Epidermal melanocyte (primary cell): ENCODE data around the gene SNAPC4.
"Not testable (repeated sequence)": the region's sequence is repeated elsewhere in the genome, so short reads cannot be mapped to it uniquely, and the experiment has no call there.

Source experiments
- DNase-seq: peaks from one replicate; pipeline ENCODE4 v3.0.0; 2011; ENCODE audit warnings: low spot score; ENCODE audit not compliant: insufficient read length

Gene SNAPC4

DNA sequence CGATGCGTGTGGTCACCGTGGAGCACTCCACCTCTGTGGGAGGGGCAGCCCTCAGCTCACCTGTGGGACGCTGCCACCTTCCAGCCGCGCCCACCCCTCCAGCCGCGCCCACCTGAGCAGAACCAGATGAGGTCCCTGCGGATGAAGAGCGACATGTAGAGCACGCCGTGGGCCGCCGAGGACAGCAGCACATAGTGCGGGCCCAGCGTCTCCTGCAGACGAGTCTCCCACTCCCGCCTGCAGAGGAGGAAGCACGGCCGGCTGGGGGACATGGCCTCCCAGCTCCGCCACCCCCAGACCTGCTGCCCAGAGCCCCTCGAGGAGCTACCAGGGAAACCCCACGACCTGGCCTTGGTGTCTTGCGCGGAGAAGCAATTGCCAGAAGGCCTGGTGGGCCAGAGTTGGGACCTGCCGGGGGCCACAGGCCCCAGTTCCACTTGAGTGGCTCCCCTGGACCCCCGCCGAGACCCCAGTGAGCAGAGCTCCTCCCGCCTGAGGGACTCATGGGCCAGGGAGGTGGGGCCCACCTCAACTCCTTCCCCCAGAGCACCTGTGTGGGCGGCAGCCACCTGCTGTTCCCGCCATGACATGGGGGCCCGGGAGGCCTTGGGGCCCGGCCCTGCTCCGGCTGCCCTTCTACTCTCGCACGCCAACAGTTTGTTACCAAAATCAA is 33.2 kb upstream of the SNAPC4 start:
- DNase-seq: no peak

DNA sequence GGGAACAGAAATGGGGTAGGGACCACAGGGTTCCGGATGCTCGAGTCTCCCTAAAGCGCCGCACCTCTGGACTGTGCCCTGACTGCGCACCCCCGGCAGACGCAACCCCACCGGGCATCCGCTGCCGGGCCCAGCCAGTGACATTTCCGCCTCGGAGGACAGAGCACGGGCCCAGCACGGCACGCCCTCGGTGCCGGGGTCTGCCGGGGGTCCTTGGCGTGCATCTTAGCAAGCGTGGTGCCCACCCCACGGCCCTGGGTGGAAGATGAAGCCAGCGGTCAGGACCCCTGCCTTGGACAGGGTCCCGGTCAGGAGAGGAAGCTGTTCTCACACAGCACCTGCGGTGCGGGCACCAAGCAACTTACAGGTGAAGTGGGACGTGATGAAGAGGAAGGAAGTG is 32.6 kb upstream of the SNAPC4 start:
- no peak for DNase-seq

DNA sequence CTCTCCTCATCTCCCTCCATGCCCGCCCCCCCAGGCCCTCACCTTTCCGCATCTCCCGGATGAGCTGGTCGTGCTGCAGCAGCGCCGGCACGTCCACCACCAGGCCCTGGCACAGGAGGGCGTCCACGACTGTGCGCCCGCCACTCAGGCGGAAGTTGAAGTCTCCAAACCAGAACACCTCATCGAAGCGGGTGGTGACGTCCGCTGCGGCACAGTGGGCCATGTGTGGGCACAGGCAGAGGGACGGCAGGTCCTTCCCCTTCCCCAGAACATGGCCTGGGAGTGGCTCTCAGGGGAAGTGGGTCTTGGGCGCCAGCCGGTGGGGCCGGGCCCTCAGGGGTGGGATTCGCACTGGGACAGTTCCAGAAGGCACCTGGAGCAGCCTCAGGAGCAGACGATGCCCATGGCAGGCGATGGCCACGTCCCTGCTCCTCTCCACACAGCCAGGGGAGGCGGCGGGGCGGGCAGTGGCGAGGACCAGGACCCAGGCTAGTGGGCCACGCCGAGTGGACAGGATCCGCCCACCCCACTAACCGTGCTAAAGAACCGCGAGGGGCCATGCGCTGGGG is 31.9 kb upstream of the SNAPC4 start:
- DNase-seq: no peak

DNA sequence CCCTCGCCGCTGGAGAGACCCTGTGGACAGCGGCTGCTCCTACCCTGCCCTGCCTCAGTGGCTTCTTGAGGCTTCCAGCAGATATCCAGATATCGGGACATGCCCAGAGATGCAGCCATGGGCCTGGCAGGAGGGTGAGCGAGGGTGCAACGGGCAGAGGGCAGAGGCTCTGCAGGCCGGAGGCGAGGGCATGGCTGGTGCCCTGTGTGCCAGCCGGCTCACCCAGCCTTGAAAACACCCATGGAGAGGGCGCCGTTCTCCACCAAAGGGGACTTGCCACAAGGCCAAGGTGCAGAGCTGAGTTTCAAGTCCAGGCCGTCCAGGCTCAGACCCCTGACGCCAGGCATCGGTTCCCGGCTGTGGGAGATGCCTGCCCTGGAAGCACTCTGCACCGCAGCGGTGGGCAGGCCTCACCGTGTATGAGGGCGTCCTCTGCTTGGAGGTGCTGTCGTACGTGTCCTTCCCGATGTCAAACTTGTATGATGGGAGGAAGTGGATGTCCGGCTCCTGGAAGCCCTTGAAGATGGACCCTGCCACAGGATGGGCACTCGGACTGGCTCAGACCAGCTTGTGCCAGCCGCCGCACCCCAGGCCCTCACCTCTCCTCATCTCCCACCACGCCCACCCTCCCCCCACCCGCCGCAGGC is 30.7 kb upstream of the SNAPC4 start:
- no peak for DNase-seq

DNA sequence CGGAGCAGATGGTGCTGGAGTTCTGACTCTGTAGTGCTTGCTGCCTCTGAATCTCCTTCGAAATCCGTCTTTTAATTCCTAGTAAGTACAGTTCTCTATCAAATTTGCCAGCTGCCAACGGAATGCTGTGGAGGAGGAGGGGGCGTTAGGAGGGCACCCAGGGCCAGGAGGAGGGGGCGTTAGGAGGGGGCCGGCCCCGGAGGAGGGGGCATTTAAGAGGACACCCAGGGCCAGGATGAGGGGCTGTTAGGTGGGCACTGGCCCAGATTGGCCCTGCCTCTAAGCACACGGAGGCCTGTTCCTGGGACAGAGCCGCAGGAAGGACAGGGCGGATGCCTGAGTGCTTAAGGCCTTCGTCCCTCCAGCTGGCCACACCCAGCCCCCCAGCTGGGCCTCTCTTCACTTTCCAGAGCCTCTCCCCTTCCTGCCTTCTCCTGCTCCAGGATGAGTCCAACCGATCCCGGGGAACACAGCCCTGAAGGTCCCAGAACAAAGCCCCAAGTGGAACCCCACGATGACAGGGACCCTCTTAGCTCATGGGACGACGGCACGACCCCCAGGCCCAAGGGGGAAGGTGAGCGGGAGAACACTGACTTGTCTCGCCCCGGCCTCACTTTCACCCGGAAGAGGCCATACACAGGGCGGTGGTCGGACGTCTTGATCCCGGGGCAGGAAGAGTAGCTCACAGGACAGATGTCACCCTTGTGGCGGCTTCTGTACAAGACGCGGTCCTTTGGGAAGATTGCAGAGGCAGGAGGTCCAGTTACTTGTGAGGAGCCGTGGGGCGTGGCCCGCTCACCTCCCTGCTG is 29.9 kb upstream of the SNAPC4 start:
- no peak for DNase-seq

DNA sequence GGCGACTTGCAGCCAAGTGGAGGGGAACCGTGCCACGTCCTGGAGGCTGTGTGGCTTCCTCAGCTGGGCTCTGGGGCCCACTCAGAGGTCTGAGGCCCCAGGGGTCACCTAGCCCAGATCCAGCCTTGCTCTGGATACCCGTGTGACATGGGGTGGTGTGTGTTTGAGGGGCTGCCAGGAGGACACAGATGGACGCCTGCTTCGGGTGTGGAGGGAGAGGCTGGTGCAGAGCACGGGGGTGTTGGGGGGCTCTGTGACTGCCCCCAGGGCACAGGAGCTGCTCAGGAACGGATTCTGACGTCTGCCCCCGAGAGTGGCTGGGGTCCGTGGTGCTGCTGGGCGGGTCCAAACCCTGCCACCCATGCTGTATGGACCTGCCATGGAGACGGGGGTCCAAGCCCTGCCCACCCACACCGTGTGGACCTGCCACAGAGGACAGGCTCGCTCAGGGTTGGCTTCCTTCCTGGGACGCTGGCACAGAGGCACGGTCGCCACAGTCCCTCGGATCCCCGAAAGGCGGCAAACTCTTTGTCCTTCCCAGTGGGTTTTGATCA is 29.2 kb upstream of the SNAPC4 start:
- no peak for DNase-seq

DNA sequence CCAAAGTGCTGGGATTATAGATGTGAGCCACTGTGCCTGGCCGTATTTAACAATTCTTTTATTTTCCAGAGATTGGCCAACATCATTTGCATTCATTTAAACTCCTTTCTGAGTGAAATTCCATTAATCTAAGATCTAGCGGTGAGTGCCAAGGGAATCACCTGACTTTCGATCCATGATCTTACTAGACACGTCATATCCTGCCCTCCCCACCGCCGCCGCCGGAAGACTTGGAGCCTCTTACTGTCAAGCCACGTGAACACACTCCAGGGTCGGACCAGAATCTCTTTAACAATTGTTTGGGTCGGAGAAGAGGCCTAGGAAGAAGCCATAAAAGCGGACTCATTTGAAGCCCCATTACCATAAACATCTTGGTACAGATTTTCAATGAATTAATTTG is 26.8 kb upstream of the SNAPC4 start:
- DNase-seq: no peak

DNA sequence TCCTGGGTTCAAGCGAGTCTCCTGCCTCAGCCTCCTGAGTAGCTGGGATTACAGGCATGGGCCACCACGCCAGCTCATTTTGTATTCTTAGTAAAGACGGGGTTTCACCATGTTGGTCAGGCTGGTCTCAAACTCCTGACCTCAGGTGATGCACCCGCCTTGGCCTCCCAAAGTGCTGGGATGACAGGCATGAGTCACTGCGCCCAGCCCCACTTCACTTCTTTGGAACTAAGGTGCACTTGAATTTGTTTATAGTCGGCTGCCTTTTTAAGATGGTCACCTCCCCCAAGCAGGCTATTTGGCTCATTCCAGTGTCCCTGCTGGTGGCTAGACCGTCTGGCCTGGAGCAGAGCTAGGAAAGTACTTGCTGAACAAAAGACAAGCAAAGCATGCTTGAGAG is 25.4 kb upstream of the SNAPC4 start:
- DNase-seq: not testable (repeated sequence)

DNA sequence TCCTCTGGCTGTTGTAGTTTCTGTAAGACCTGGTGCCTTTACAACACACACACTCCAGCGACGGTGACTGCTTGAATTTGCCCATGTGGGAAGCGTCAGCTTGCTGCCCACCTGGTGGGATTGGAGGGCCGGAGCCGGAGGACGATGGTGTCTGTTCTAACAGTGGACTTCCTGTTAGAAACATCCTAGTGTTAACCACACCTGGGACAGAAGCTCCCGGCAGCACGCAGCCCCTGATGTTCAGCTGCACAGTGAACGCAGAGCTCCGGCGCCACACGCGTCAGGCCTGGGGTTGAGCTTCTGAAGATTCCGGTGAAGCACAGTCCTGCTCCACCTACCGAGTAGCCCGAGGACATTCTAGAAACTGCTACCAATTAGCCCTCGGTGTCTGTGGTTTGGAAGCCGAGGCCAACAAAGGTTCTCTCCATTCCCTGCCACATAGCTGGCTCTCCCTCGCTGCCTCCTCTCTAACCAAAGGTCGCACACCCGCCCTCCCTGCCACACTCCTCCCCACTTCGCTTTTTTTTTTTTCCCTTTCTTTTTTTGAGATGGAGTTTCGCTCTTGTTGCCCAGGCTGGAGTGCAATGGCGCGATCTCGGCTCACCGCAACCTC is 24.9 kb upstream of the SNAPC4 start:
- no peak for DNase-seq

DNA sequence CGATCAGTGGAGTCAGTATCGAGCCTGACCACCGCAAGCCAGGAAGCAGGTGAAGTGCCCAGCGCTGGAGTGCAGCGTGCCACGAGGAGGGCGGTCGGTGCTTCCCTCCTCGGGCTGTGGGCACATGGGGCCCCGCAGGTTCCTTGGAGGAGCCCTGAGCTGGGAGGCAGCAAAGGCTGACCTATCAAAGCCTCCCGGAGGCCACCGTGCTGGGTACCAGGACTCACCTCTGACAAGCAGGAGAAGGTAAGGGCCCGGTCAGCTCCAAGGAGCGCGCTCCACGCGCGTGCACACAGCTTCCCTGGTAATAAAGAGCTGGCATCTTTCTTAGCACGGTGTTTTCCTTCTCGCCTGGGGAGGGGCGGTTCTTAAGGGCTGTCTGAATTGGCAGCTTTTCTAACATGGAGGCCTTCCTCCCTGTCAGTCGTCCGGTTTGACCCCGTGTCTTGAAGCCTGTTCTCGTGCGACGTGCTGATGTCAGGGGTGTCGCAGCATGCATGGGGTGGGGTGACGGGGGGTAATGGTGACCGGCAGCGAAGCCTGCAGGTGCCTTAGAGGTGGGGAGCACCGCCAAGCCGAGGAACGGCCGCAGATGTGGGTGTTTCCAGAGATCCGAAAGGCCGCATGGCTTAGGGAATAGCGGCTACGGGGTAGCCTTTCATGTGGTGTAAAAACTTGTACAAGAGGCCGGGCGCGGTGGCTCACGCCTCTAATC is 23.6 kb upstream of the SNAPC4 start:
- no peak for DNase-seq

DNA sequence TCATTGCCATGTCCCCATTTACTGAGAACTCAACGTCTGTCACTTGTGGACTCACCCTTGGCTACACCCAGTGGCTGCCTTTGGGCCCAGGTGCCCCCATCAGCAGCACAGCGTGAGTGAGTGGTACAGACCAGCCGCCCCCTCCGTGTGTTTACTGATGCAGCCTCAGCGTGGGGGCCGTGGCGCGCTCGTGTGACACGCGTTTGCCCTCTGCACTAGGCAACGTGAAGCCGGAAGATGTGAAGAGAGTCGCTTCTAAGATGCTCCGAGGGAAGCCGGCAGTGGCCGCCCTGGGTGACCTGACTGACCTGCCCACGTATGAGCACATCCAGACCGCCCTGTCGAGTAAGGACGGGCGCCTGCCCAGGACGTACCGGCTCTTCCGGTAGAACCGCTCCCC is 22.9 kb upstream of the SNAPC4 start:
- DNase-seq: no peak

DNA sequence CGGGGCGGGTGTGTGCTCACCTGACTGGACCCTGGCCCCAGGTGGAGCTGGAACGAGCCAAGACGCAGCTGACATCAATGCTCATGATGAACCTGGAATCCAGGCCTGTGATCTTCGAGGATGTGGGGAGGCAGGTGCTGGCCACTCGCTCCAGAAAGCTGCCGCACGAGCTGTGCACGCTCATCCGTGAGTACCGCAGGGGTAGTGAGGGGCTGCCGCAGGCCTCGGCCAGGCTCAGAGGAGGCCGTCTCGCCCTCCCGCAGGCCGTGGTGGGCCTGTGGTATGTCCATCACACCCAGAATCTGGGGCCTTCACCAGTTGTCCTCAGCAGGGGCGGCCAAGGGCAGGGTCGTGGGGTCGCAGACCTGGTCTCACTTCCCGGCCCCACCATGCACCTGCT is 21.8 kb upstream of the SNAPC4 start:
- DNase-seq: no peak

DNA sequence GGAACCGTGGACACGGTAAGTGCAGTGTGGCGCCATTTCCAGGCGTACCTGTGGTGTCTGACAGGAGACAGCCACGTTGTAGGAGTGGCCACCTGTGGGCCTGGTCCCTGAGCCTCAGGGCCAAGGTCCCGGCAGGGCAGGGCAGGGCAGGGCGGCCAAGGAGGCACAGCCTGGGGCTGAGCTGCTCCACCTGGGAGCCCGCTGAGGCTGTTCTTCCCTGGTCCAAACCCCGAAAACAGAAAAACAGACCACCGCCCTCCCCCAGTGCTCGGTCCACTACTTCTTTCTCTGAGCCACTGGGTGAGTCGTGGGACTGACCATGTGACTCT is 19.1 kb upstream of the SNAPC4 start:
- no peak for DNase-seq

DNA sequence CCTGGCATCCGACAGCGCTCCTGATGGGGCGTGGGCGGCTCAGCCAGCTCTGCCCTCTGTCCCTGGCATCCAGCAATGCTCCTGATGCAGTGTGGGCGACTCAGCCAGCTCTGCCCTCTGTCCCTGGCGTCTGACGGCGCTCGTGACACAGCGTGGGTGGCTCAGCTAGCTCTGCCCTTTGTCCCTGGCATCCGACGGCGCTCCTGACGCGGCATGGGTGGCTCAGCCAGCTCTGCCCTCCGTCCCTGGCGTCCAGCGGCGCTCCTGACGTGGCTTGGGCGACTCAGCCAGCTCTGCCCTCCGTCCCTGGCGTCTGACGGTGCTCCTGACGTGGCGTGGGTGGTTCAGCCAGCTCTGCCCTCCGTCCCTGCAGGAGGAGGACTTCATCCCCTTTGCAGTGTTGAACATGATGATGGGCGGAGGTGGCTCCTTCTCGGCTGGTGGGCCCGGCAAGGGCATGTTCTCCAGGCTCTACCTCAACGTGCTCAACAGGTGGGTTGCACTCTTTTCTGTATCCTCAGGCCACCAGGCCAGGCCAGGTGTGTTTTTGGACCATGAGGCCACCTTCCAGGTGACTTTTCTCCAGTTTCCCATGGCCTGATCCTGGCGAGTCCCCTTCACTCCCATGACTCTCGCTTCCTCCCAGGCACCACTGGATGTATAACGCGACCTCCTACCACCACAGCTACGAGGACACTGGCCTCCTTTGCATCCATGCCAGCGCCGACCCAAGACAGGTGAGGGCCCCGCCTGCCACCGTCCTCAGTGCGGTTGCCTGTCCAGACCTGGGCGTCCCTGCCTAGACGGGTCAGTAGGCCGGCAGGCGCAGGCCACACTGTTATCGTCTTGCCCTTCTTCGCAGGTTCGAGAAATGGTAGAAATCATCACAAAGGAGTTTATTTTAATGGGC is 18.5 kb upstream of the SNAPC4 start:
- DNase-seq: no peak

DNA sequence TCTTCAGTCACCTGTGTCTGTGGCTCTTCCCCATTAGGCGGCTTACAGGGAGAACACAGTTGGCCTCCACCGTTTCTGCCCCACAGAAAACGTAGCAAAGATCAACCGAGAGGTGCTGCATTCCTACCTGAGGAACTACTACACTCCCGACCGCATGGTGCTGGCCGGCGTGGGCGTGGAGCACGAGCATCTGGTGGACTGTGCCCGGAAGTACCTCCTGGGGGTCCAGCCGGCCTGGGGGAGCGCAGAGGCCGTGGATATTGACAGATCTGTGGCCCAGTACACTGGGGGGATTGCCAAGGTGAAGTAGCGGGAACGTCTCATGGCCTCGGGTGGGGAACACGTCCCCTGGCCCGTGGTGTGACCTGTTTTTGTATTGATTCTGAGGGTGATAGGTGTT is 16.9 kb upstream of the SNAPC4 start:
- DNase-seq: no peak

DNA sequence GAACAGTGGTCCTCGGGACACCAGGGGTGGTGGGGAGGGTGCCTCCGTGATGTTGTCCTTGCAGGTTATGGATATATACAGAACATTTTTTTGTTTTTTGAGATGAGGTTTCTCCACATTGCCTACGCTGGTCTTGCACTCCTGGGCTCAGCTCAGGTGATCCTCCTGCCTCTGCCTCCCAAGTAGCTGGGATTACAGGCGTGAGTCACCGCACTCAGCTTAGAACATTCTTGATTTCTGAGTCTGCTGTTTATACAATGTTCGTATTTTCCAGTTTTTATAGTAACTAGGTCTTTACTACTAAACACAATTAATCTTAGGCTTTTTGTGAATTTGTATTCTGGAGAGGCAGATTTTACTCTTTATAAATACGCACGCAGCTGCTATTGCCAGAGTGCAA is 16.5 kb upstream of the SNAPC4 start:
- DNase-seq: no peak

DNA sequence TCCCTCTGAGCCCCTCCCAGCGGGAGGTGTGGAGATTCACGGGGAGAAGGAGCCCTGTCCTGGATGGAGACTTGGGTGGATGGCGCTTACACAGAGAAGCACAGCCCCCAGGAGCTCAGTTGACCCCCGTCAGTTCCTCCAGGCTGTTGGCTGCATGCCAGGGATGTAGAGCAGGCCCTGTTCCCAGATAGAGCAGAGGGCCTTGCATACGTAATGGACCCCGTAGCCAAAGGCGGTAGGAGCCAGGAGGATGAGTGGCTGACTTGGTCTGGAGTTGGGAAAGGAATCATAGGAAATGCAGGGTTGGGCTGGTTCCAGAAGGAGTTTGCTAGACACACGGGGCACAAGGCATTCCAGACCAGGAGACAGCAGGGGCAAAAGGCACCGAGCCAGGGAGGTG is 13.0 kb upstream of the SNAPC4 start:
- DNase-seq: no peak

DNA sequence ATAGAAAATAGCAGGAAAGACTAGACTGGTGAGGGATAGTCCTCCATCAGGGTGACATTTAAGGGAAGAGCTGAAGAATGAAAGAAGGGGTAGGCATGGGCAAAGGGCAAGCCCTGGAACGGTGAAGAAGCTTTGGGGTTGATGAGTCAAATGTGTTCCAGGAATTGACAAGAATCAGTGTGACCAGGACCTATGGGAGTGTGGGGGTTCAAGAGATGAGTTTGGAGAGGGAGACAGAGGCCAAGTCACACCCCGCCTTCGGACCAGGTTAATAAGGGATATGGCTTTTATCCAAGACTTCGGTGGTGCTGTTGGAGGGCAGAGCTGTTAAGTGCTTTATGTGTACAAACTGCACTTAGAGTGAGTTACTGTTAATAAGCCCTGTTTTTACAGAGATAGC is 11.4 kb upstream of the SNAPC4 start:
- DNase-seq: no peak

DNA sequence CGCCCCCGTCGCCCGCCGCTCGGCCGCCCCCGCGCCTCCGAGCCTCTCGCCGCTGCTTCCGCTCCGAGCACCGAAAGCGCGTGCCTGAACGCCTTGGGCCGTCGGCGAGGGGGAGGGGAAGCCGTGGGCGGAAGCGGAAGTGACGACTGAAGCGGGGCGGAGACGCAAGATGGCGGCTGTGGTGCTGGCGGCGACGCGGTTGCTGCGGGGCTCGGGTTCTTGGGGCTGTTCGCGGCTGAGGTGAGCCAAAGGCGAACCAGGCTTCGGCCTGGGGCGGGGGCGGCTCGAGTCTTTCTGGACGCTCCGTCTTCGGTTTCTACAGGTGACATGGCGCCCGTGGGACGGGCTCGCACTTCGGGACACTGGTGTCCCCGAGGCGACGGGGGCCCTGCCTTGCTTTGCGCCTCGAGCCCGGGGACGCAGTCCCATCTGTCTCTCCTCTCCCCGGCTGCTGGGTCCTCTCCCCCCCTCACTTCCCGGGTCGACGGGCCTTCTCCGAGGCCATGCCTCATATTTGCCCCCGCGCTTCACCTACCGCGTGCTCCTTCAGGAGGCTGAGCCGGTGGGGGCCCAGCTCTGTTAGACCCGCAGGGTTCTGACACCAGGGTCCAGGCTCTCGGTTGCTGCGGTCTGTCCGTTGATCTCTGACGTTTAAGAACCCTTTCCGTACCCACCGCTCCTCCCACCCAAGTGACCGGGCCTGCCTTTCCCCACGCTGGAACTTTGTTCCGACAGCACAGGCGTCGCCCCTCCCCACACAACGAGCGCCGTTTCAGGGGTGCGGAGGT is 10.7 kb upstream of the SNAPC4 start, which contains the start of the genes ENTR1 and PMPCA:
Gene ENTR1, minus strand, starts transcription at position 115 of the 788 bp plus-strand sequence. CDS start 217 bp downstream, outside the sequence.
Gene PMPCA, plus strand, starts transcription at position 159 of the 788 bp plus-strand sequence. Its CDS starts 11 bp downstream, at position 170.
- peak; percentile 99 for DNase-seq
